ENCODE results near the gene CMTM8.

Gene CMTM8

GRCh38 chr3:32198714-32199113 lies 39.8 kb upstream of the CMTM8 start:
- no peaks in the 10 kb centered on the region for H3K36me3 ChIP-seq (ENCODE audit: insufficient read depth, insufficient read length, low read length)
- no peak for DNase-seq (ENCODE audit: low read depth, low spot score)
- no peak for TF ChIP-seq SUZ12 (IDR thresholded peaks at IDR 0.05; ENCODE audit: extremely low read depth, insufficient read depth, insufficient read length)
- no peak for TF ChIP-seq ZNF274 (IDR thresholded peaks at IDR 0.05; ENCODE audit: low read depth, low read length)
- no peak for TF ChIP-seq YY1 (IDR thresholded peaks at IDR 0.05; ENCODE audit: insufficient read depth, insufficient read length)
- no peaks in the 10 kb centered on the region for H3K27me3 ChIP-seq (ENCODE audit: insufficient read depth, insufficient read length)
- no peak overlapping the region for H3K9ac ChIP-seq (ENCODE audit: insufficient read length, low read depth)
- H3K4me1 ChIP-seq (ENCODE audit: insufficient read depth, insufficient read length), result no peaks in the 10 kb centered on the region
- no peak overlapping the region for H3K4me3 ChIP-seq (ENCODE audit: insufficient read length, low read depth)
- no peaks in the 10 kb centered on the region for H3K9me3 ChIP-seq (ENCODE audit: insufficient read depth, low read length)

GRCh38 chr3:32200490-32200889 lies 38.0 kb upstream of the CMTM8 start:
- no peaks in the 10 kb centered on the region for H3K9me3 ChIP-seq (ENCODE audit: insufficient read depth, low read length)
- TF ChIP-seq ZNF274 (IDR thresholded peaks at IDR 0.05; ENCODE audit: low read depth, low read length) (no peak), SUZ12 (IDR thresholded peaks at IDR 0.05; ENCODE audit: extremely low read depth, insufficient read depth, insufficient read length) (no peak), YY1 (IDR thresholded peaks at IDR 0.05; ENCODE audit: insufficient read depth, insufficient read length) (no peak)
- no peaks in the 10 kb centered on the region for H3K4me1 ChIP-seq (ENCODE audit: insufficient read depth, insufficient read length)
- H3K27me3 ChIP-seq (ENCODE audit: insufficient read depth, insufficient read length), result no peaks in the 10 kb centered on the region
- H3K4me3 ChIP-seq (ENCODE audit: insufficient read length, low read depth), result no peak overlapping the region
- H3K9ac ChIP-seq (ENCODE audit: insufficient read length, low read depth), result no peak overlapping the region
- DNase-seq (ENCODE audit: low read depth, low spot score), result no peak
- H3K36me3 ChIP-seq (ENCODE audit: insufficient read depth, insufficient read length, low read length), result no peaks in the 10 kb centered on the region

- H3K4me1 ChIP-seq (ENCODE audit: insufficient read depth, insufficient read length), result no peaks in the 10 kb centered on the region
- TF ChIP-seq SUZ12 (IDR thresholded peaks at IDR 0.05; ENCODE audit: extremely low read depth, insufficient read depth, insufficient read length), result no peak
- no peak for TF ChIP-seq ZNF274 (IDR thresholded peaks at IDR 0.05; ENCODE audit: low read depth, low read length)
- no peak for TF ChIP-seq YY1 (IDR thresholded peaks at IDR 0.05; ENCODE audit: insufficient read depth, insufficient read length)
- no peaks in the 10 kb centered on the region for H3K36me3 ChIP-seq (ENCODE audit: insufficient read depth, insufficient read length, low read length)
- H3K4me3 ChIP-seq (ENCODE audit: insufficient read length, low read depth), result no peak overlapping the region
- no peaks in the 10 kb centered on the region for H3K9me3 ChIP-seq (ENCODE audit: insufficient read depth, low read length)
- no peak for DNase-seq (ENCODE audit: low read depth, low spot score)
- H3K9ac ChIP-seq (ENCODE audit: insufficient read length, low read depth), result no peak overlapping the region
- H3K27me3 ChIP-seq (ENCODE audit: insufficient read depth, insufficient read length), result no peaks in the 10 kb centered on the region
These were observed 37.3 kb upstream of the CMTM8 start for GRCh38 chr3:32200992-32201758.

GRCh38 chr3:32202496-32202895 lies 36.0 kb upstream of the CMTM8 start:
- Histone ChIP-seq H3K4me1 (ENCODE audit: insufficient read depth, insufficient read length) (no peaks in the 10 kb centered on the region), H3K27me3 (ENCODE audit: insufficient read depth, insufficient read length) (no peaks in the 10 kb centered on the region), H3K36me3 (ENCODE audit: insufficient read depth, insufficient read length, low read length) (no peaks in the 10 kb centered on the region), H3K9me3 (ENCODE audit: insufficient read depth, low read length) (no peaks in the 10 kb centered on the region), H3K4me3 (ENCODE audit: insufficient read length, low read depth) (no peak overlapping the region), H3K9ac (ENCODE audit: insufficient read length, low read depth) (no peak overlapping the region)
- TF ChIP-seq ZNF274 (IDR thresholded peaks at IDR 0.05; ENCODE audit: low read depth, low read length) (no peak), SUZ12 (IDR thresholded peaks at IDR 0.05; ENCODE audit: extremely low read depth, insufficient read depth, insufficient read length) (no peak), YY1 (IDR thresholded peaks at IDR 0.05; ENCODE audit: insufficient read depth, insufficient read length) (no peak)
- DNase-seq (ENCODE audit: low read depth, low spot score), result no peak

- no peak for TF ChIP-seq ZNF274 (IDR thresholded peaks at IDR 0.05; ENCODE audit: low read depth, low read length)
- DNase-seq (ENCODE audit: low read depth, low spot score), result no peak
- H3K27me3 ChIP-seq (ENCODE audit: insufficient read depth, insufficient read length), result no peaks in the 10 kb centered on the region
These were observed 34.6 kb upstream of the CMTM8 start for GRCh38 chr3:32203854-32204253.

GRCh38 chr3:32208447-32208846 lies 30.0 kb upstream of the CMTM8 start:
- Histone ChIP-seq H3K36me3 (ENCODE audit: insufficient read depth, insufficient read length, low read length) (no peaks in the 10 kb centered on the region), H3K9me3 (ENCODE audit: insufficient read depth, low read length) (no peaks in the 10 kb centered on the region; the same call in 1 of the 2 replicates), H3K27me3 (ENCODE audit: insufficient read depth, insufficient read length) (no peaks in the 10 kb centered on the region), H3K4me3 (ENCODE audit: insufficient read length, low read depth) (no peak overlapping the region), H3K4me1 (ENCODE audit: insufficient read depth, insufficient read length) (no peaks in the 10 kb centered on the region), H3K9ac (ENCODE audit: insufficient read length, low read depth) (no peak overlapping the region)
- no peak for TF ChIP-seq SUZ12 (IDR thresholded peaks at IDR 0.05; ENCODE audit: extremely low read depth, insufficient read depth, insufficient read length)
- TF ChIP-seq ZNF274 (IDR thresholded peaks at IDR 0.05; ENCODE audit: low read depth, low read length), result no peak
- no peak for TF ChIP-seq YY1 (IDR thresholded peaks at IDR 0.05; ENCODE audit: insufficient read depth, insufficient read length)
- no peak for DNase-seq (ENCODE audit: low read depth, low spot score)

More at GRCh38 chr3:32203854-32204253, 34.6 kb upstream of the CMTM8 start:
- H3K36me3 ChIP-seq (ENCODE audit: insufficient read depth, insufficient read length, low read length), result no peaks in the 10 kb centered on the region
- H3K9me3 ChIP-seq (ENCODE audit: insufficient read depth, low read length), result no peaks in the 10 kb centered on the region
- H3K4me3 ChIP-seq (ENCODE audit: insufficient read length, low read depth), result no peak overlapping the region
- no peak overlapping the region for H3K9ac ChIP-seq (ENCODE audit: insufficient read length, low read depth)
- no peaks in the 10 kb centered on the region for H3K4me1 ChIP-seq (ENCODE audit: insufficient read depth, insufficient read length)

- H3K27me3 ChIP-seq (ENCODE audit: insufficient read depth, insufficient read length), result no peaks in the 10 kb centered on the region
- no peaks in the 10 kb centered on the region for H3K36me3 ChIP-seq (ENCODE audit: insufficient read depth, insufficient read length, low read length)
- TF ChIP-seq SUZ12 (IDR thresholded peaks at IDR 0.05; ENCODE audit: extremely low read depth, insufficient read depth, insufficient read length) (no peak), YY1 (IDR thresholded peaks at IDR 0.05; ENCODE audit: insufficient read depth, insufficient read length) (no peak), ZNF274 (IDR thresholded peaks at IDR 0.05; ENCODE audit: low read depth, low read length) (no peak)
- DNase-seq (ENCODE audit: low read depth, low spot score), result no peak
- no peaks in the 10 kb centered on the region for H3K4me1 ChIP-seq (ENCODE audit: insufficient read depth, insufficient read length)
- H3K4me3 ChIP-seq (ENCODE audit: insufficient read length, low read depth), result no peak overlapping the region
- no peak overlapping the region for H3K9ac ChIP-seq (ENCODE audit: insufficient read length, low read depth)
- no peaks in the 10 kb centered on the region for H3K9me3 ChIP-seq (ENCODE audit: insufficient read depth, low read length)
These were observed 23.3 kb upstream of the CMTM8 start for GRCh38 chr3:32215185-32215584.
